ENCODE data around the gene GCH1.
"Not testable (repeated sequence)": the region's sequence is repeated elsewhere in the genome, so short reads cannot be mapped to it uniquely, and the experiment has no call there.

GCH1 gene

GRCh38 chr14:54908190-54908589, 5.6 kb upstream of the GCH1 start:
- DNase-seq (ENCODE audit: low read depth): no peak

DNA sequence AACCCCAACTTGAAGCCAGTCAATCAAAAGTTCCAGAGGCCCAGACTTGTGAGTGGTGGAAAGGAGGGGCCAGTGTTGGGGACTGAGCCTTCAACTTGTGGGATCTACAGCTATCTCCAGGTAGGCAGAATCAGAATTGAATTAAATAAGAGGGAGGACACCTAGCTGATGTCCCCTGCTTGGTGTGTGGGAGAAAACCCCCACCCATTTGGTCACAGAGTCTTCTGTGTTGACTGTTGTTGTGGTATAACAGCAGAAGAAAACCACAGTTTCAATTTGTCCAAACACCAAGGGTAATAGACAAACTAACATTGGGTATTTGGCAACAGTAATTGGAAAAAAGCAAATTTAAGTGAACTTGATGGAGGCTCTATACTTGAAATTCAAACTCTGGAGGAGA, 3.4 kb upstream of the GCH1 start:
- DNase-seq (ENCODE audit: low read depth): no peak

DNA sequence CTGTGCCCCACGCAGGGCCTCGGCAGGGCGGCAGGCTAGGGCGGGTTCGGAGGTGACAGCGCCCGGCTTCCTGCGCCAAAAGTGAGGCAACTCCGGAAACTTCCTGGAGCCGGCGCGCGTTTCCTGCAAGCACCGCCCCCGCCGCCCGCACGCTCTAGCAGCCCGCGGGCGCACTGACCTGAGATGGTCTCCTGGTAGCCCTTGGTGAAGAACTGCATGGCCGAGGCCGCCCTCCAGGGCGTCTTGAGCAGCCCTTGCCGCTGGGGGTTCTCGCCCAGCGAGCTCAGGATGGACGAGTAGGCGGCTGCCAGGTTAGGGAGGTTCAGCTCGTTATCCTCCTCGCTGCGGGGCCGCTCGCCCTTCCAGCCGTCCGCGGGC, 494 bp downstream of the GCH1 start:
- DNase-seq (ENCODE audit: low read depth): peak; percentile 68

DNA sequence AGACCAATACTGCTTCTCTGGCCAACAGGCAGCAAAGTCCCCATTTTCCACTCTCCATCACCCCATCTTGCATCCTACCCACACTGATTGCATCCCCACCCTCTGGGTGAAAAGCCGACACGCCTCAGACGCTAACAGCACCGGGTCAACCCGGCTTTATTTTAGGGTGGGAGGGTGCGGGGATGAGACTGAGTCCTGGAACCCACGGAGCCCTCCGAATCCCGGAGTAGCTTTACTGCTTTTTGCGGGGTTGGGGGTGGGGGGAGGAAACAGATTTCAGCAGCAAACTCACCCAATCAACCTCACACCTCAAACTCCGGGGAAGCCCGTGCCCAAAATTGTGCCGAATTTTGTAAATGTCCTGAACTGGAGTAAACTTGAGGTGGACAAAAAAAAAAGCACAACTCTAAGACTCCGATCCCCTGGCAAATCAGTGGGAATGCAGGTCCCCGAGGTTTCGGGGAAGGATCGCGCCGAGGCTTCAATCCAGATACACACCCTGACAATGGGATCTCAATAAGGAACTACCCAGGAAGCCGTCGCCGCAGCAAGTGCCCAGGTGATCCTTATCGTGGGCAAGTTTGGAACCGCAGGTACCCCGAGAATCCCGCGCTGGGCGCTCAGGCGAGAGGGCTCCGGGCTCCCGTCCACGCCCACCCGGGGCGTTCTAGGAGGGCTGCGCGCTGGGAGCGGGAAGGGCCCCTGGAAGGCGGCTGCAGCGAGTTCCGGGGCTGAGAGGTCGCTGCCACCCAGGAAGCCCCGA, 1.1 kb downstream of the GCH1 start:
- no peak for DNase-seq (ENCODE audit: low read depth)

DNA sequence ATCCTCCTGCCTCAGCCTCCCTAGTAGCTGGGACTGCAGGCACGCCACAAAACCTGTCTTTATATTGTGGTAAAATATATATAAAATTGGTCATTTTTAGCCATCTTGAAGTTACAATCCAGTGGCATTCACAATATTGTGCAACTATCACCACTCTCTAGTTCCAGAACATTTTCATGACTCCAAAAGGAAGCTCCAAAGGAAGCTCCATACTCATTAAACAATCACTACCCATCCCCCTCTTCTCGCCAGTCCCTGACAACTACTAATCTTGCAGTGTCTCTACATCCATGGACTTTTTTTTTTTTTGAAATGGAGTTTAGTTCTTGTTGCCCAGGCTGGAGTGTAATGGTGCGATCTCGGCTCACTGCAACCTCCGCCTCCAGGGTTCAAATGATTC, 3.1 kb downstream of the GCH1 start:
- DNase-seq (ENCODE audit: low read depth): no peak

GRCh38 chr14:54897809-54898555, 4.6 kb downstream of the GCH1 start:
- DNase-seq (ENCODE audit: low read depth): not testable (repeated sequence)

DNA sequence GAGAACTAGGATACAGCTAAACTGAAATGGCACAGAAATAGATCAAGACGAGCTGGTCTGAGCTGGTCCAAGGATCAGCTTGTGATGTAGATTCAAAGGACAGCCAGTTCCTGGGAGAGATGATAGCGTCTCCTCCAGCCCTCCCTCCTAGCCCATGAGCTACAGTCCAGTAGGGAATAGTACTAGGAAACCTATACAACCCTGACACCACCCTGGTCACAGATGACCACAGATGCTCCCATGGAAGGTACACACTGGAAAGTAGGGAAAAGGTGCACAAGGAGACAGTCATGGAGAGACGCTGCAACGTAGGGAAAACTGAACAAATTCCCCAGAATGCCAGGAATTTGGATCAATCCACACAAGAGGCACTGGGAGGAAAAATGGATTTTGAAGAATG, 6.9 kb downstream of the GCH1 start:
- DNase-seq (ENCODE audit: low read depth): no peak

DNA sequence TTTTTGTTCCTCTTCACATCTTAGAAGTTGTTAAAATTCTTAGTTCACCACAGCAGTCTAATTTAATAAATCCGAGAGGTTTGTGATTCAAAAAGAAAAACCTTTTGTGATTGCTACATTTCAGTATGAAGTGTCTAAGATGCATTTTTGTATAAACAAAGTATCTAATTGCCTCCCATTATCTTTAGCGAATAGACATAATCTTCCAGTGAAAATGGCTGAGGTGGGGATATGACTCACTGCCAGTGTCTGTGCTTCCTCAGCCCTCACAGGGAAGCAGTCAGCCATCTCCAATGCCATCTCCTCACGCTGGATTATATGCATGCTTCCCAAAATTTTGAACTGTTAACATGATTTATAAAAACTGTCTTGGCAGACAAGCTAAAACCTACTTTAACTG, 7.6 kb downstream of the GCH1 start:
- no peak for DNase-seq (ENCODE audit: low read depth)

DNA sequence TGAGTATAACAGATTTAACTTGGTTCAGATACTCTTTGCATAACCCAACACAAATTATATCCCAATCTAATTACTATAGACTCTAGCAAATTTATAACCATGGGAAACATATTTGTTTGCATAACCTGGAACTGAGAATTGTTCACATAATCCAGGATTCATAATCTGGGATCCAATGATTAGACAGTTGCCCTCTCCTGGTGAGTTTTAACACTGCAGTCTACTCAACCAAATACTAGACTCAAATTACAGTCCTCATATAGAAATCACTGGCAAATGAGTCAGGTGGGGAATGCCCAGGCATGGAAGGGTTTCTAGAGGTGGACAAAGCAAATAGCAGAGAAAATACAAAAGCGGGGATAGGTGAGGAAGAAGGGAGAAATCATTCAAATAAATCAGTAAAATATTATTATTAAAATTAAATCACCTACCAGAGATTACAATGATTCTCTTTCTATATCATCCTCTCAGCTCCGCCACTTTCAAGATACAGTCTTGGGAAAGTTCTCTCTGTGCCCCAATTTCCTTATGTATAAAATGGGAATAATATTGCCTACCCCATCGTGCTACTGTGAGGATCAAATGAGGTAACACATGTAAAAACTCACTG, 9.4 kb downstream of the GCH1 start:
- no peak for DNase-seq (ENCODE audit: low read depth)

- no peak for DNase-seq (ENCODE audit: low read depth)
These were observed 11.0 kb downstream of the GCH1 start for GRCh38 chr14:54891471-54892245.

GRCh38 chr14:54890788-54891187, 11.8 kb downstream of the GCH1 start:
- DNase-seq (ENCODE audit: low read depth): no peak

DNA sequence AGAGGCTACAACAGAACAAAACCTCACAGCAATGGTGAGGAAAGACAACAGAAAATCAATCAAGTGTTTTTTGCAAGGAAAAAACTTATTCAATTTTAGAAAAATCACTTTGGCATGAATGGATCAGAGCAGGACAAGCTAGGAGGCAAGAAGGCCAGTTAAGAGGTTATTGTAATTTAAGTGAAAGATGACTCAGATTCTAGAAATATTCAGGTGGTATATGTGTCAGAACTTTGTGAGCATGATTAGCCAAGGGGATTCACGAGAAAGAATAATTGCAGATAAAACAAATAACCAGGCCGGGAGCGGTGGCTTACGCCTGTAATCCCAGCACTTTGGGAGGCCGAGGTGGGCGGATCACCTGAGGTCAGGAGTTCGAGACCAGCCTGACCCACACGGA, 12.7 kb downstream of the GCH1 start:
- no peak for DNase-seq (ENCODE audit: low read depth)

DNA sequence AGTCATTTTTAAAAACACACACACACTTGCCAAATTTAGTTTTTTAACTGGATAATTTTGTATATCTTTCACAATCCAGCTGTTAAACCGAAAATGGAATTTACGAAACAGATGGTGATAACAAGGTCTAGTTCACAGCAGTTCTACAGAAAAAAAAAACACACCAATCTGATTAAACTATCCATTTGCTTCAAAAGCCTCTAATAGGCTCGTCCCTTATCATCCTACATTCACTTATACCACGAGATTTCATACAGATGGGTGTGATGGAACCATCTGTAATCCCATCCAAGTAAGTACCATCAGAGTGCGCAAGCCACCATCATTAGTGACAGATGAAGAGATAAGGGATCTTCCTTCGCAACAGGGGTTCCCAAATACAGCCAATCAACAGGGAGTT, 20.1 kb downstream of the GCH1 start:
- no peak for DNase-seq (ENCODE audit: low read depth)

DNA sequence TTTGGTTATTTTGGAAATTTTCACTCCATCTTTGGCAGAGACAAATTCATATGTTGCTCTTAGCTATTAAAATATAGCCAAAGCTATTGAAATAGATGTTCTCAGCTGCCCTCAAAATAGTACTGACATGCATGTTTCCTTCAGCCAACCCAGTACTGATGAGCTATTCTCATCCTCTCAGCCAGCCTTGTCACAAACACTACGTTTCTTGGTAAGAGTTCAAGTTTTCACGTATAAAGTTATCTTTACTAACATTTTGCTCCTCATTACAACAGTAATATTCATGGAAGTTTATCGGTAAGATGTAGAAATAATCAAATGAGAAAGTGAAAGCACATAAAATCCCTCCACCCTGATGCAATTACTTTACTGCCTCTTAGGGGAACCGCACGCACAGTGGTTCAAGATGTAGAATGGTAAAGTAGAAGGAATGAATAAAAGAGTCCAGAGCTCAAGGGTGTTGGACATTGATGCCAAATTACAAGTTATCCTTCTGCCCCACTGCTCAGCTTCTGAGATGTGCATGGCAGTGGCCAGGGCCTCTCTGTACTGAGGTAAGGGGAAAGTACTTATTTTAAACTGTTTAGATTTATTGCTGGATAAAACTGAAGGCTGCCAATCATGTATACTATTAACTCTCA, 20.7 kb downstream of the GCH1 start:
- no peak for DNase-seq (ENCODE audit: low read depth)

DNA sequence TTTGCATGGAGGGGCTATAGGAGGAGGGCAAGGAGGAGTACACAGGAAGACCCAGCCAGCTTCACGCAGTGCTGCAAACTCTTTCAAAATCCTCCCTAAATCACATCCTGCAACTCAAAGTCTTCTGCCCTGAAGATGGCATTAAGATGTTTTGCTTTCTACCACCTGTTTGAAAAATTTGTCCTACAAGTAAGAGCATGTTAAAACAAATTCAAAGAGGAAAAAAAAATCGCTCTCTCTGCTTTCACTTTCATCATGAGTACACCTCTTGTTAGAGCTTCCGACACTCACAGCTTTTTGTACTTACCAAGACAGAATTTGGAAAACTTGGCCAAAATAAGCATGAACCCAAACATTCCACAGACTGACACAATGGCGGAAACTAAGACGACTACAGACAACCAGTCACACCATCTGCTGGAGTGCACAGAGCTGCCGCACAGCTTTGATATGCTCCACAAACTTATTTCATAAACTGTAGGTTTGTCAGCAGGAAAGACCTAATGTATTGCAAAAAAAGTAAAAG, 21.3 kb downstream of the GCH1 start:
- no peak for DNase-seq (ENCODE audit: low read depth)

- DNase-seq (ENCODE audit: low read depth): no peak
These were observed 25.0 kb downstream of the GCH1 start for GRCh38 chr14:54877703-54878021.

DNA sequence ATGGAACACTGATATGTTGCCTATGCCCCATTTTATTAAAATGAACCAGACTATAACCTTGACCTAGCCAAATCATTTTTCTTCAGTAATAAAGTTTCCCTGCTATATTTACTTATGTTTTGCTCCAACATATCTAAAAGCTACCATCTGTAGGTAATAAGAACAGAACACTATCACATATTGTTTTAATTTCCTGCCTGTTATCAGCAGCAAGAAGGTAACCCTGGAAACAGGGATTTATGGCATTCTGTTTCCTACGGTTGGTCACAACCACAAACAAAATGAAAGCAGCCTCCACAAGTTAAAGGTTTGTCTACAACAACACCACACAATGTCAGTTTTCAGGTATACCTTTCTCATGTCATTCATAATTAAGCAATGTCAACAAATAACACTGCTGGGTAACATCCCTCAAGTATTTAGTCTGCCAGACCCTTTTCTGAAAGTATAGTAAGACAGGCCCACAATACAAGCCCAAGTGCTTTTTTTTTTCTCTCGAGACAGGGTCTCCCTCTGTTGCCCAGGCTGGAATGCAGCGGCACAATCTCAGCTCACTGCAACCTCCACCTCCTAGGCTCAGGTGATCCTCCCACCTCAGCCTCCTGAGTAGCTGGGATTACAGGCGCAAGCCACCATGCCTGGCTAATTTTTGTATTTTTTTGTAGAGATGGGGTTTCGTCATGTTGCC, 25.5 kb downstream of the GCH1 start:
- no peak for DNase-seq (ENCODE audit: low read depth)

DNA sequence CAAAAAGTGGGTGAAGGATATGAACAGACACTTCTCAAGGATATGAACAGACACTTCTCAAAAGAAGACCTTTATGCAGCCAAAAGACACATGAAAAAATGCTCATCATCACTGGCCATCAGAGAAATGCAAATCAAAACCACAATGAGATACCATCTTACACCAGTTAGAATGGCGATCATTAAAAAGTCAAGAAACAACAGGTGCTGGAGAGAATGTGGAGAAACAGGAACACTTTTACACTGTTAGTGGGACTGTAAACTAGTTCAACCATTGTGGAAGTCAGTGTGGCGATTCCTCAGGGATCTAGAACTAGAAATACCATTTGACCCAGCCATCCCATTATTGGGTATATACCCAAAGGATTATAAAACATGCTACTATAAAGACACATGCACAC, 27.0 kb downstream of the GCH1 start:
- not testable (repeated sequence) for DNase-seq (ENCODE audit: low read depth)

DNA sequence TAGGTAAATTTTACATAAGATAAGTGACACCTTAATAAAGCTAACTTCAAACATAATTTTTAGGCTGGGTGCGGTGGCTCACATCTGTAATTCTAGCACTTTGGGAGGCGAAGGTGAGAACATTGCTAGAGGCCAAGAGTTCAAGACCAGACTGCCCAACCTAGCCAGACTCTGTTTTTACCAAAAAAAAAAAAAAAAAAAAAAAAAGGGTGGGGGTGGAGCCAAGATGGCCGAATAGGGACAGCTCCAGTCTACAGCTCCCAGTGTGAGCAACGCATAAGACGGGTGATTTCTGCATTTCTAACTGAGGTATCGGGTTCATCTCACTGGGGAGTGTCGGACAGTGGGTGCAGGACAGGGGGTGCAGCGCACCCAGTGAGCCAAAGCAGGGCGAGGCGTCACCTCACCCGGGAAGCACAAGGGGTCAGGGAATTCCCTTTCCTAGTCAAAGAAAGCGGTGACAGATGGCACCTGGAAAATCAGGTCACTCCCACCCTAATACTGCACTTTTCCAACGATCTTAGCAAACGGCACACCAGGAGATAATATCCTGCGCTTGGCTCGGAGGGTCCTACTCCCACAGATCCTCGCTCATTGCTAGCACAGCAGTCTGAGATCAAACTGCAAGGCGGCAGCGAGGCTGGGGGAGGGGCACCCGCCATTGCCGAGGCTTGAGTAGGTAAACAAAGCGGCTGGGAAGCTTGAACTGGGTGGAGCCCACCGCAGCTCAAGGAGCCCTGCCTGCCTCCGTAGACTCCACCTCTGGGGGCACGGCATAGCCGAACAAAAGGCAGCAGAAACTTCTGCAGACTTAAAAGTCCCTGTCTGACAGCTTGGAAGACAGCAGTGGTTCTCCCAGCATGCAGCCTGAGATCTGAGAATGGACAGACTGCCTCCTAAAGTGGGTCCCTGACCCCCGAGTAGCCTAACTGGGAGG, 32.2 kb downstream of the GCH1 start:
- not testable (repeated sequence) for DNase-seq (ENCODE audit: low read depth)

DNA sequence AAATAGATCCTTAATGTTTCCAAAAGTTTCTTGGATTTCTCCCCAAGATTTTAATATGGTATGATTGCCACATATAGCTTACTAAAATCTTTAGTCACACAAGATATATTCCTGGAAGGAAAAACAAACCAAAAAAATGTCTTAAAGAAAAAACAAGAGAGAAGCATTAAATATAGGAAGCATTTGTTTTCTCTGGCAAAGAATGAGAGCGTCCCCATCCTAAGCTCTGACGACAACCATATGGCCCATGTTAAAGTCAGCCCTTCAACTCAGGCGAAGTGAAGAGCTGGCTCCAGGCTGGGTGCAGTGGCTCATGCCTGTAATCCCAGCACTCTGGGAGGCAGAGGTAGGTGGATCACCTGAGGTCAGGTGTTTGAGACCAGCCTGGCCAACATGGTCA, 35.6 kb downstream of the GCH1 start:
- no peak for DNase-seq (ENCODE audit: low read depth)

Measured in stimulated activated CD8-positive, alpha-beta memory T cell treated with anti-CD3 and anti-CD28 coated beads, Interleukin-12 subunit alpha, Interleukin-12 subunit beta, amount 100 ng/mL, for 4 hours (primary cell).